OCI-LY3 (cell line): ENCODE measurements around the gene GPR3.

Experiments
- EZH2phosphoT487 ChIP-seq: fragments of 200-600 bp; shearing (Covaris generic); IDR thresholded peaks from 2 replicates; pipeline ENCODE4 v1.6.1; 2018; ENCODE audit warnings: antibody characterized with exemption, mixed run types, low read depth
- TF ChIP-seq, protein P1 (sequence below): fragments of 200-600, 300-600 bp; sonication (generic); IDR thresholded peaks from 2 replicates; pipeline ENCODE4 v1.5.1; 2014; ENCODE audit warnings: antibody characterized with exemption, low read length, low read depth

DNA sequence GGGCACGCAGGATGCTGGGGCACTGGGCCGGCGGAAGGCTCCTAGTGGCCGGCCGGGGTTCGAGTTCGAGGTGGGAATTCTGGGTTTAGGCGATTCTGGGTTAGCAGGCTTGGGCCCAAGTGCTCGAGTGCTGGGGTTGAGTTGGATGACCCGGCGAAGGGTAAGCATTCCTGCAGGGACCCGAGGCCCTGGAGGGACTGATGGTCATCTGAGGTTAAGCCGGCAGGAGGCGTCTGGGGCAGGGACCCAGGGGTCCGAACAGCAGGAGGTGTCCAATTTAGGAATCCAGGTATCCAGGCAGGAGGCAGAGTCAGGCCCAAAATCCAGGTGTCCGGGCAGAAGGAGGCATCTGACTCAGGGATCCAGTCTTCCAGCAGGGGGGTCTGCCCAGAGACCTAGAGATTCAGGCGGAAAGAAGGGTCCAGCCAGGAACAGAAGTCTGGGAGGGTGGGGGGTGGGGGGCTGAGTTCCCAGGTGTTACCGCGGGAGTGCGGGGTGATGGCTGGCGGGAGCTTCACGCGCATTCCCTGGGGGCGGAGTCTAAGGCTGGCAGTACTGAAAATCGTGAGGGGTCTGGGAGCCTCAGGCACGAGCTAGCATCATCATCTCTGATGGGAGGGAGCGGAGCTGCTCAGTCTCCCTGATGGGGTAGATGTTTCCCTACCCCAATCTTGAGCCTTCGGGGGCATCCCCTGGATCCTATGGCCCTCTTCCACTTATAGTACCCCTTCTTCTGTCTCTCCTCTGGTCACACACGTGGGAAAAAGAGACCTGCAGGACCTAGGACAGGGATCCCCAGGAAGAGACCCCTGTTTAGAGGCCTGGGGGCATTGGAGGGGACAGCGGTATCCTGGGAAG, 585 bp downstream of the GPR3 start:
- TF ChIP-seq, protein P1, sequence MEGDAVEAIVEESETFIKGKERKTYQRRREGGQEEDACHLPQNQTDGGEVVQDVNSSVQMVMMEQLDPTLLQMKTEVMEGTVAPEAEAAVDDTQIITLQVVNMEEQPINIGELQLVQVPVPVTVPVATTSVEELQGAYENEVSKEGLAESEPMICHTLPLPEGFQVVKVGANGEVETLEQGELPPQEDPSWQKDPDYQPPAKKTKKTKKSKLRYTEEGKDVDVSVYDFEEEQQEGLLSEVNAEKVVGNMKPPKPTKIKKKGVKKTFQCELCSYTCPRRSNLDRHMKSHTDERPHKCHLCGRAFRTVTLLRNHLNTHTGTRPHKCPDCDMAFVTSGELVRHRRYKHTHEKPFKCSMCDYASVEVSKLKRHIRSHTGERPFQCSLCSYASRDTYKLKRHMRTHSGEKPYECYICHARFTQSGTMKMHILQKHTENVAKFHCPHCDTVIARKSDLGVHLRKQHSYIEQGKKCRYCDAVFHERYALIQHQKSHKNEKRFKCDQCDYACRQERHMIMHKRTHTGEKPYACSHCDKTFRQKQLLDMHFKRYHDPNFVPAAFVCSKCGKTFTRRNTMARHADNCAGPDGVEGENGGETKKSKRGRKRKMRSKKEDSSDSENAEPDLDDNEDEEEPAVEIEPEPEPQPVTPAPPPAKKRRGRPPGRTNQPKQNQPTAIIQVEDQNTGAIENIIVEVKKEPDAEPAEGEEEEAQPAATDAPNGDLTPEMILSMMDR, result no peak
- TF ChIP-seq EZH2phosphoT487, result no peak
